ENCODE results near the gene ACBD5. TPM values are rescaled to one million over a fixed set of nuclear protein-coding genes. Genes with fewer than 3 reads are reported as not detected.

Gene ACBD5
- total and polyA plus RNA-seq, 8 donors, result 6.2 to 45.2 (median 13.8) TPM

DNA sequence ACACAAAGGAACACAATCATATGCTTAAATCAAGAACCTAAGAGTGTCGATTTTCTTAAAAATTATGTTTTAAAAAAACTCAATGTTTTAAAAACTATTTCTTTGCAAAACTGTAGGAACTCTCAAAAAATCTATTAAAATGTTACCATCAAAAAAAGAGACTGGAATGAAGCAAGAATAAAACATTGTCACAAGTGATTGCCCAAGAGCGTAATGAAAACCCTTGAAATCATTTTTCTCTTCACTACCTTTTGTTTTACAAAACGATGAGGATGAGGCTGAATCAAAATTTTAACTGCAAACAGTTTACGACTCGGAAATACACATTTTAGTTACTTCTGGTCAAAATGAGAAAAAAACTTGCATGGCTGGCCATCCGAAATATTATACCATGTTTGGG is 87.3 kb downstream of the ACBD5 start:
- no peak for TF ChIP-seq EP300 (IDR thresholded peaks at IDR 0.05)
- no peak for TF ChIP-seq POLR2AphosphoS5 (IDR thresholded peaks at IDR 0.05)
- TF ChIP-seq, protein P1, sequence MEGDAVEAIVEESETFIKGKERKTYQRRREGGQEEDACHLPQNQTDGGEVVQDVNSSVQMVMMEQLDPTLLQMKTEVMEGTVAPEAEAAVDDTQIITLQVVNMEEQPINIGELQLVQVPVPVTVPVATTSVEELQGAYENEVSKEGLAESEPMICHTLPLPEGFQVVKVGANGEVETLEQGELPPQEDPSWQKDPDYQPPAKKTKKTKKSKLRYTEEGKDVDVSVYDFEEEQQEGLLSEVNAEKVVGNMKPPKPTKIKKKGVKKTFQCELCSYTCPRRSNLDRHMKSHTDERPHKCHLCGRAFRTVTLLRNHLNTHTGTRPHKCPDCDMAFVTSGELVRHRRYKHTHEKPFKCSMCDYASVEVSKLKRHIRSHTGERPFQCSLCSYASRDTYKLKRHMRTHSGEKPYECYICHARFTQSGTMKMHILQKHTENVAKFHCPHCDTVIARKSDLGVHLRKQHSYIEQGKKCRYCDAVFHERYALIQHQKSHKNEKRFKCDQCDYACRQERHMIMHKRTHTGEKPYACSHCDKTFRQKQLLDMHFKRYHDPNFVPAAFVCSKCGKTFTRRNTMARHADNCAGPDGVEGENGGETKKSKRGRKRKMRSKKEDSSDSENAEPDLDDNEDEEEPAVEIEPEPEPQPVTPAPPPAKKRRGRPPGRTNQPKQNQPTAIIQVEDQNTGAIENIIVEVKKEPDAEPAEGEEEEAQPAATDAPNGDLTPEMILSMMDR (IDR thresholded peaks at IDR 0.05), result no peak
- no peak for TF ChIP-seq POLR2A (IDR thresholded peaks at IDR 0.05)
- intact Hi-C loops (cut with DNase I; ENCODE audit: low total_unique reads), result no loop called here
- no peak for DNase-seq
- WGBS, 5 donors, result 2 to 5% (median 3%) methylated on average over 6 of the region's 6 CpGs
- peak overlapping the region in 4 of 5 donors; percentile 98 to 100 (median 100) for H3K27ac ChIP-seq
- peaks cover 14 to 62% (median 41%) of the 10 kb centered on the region in 4 donors for H3K4me1 ChIP-seq
- H3K9me3 ChIP-seq, result no peaks in the 10 kb centered on the region
- H3K36me3 ChIP-seq, result peaks cover under 1 to 7% (median 6%) of the 10 kb centered on the region in 4 donors
- H3K4me3 ChIP-seq, result peak overlapping the region; percentile 77 to 88 (median 82)
- H3K27me3 ChIP-seq, result no peaks in the 10 kb centered on the region

DNA sequence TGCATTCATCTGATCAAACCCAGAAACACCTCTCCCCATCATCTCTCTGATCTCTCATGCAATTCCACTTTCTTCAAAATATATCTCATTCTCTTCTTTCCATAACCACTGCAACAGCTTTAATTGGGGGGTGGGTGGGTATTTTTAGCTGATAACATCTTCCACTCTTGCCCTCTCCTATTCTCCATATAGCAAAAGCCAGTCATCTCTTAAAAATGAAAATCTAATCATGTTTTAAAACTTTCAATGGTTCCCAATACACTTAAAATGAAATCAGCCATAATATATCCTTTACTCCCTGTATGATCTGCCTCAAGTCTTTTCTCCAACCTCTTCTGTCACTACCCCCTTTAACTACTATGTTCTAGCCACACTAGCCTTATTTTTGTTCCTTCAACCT is 87.9 kb downstream of the ACBD5 start:
- Histone ChIP-seq H3K9me3 (no peaks in the 10 kb centered on the region), H3K4me3 (peak overlapping the region; percentile 77 to 88 (median 82)), H3K36me3 (peaks cover 7 to 13% (median 12%) of the 10 kb centered on the region in 4 donors), H3K27ac (no peak overlapping the region), H3K4me1 (peaks cover 14 to 57% (median 39%) of the 10 kb centered on the region in 4 donors), H3K27me3 (no peaks in the 10 kb centered on the region)
- DNase-seq, result no peak
- no peak for TF ChIP-seq POLR2AphosphoS5 (IDR thresholded peaks at IDR 0.05)
- no peak for TF ChIP-seq EP300 (IDR thresholded peaks at IDR 0.05)
- TF ChIP-seq, protein P1 (IDR thresholded peaks at IDR 0.05), result no peak
- TF ChIP-seq POLR2A (IDR thresholded peaks at IDR 0.05), result no peak
- intact Hi-C loops (cut with DNase I; ENCODE audit: low total_unique reads), result no loop called here

DNA sequence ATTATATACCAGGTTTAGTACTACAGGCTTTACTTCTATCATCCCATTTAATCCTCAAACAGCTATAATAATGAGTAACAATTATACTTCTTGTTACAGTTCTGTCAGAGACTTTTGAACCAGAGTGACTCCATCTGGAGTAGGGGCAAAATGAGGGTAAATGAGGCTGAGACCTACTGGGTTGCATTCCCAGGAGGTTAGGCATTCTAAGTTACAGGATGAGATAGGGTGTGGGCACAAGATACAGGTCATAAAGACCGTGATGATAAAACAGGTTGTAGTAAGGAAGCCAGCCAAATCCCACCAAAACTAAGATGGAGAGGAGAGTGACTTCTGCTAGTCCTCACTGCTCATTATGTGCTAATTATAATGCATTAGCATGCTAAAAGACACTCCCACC is 90.3 kb downstream of the ACBD5 start:
- intact Hi-C loops (cut with DNase I; ENCODE audit: low total_unique reads), result no loop called here
- WGBS, 5 donors, result 76 to 88% (median 79%) methylated on average over 1 of the region's 1 CpG
- no peak for TF ChIP-seq EP300 (IDR thresholded peaks at IDR 0.05)
- no peak for TF ChIP-seq POLR2A (IDR thresholded peaks at IDR 0.05)
- TF ChIP-seq POLR2AphosphoS5 (IDR thresholded peaks at IDR 0.05), result no peak
- TF ChIP-seq, protein P1 (IDR thresholded peaks at IDR 0.05), result no peak

DNA sequence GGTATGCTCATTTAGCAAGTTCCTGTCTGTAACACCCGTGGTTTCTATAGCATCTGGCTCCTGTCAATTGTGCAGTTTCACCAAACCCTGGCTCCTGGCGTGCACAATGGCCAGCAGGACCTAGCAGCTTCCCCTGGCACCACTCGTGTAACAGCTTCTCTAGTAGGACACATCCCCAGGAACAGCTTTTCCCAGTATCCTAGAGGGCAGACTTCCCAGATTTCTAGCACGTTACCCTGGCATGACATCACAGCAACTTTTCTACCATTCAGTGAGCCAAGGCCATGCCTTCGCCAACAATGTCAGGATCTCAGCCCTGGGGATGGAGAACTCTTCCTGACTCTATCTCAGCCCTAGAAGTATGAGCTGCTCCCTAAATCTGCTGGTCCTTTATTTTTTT is 92.9 kb downstream of the ACBD5 start:
- Histone ChIP-seq H3K27me3 (no peaks in the 10 kb centered on the region), H3K4me1 (peaks cover 7 to 33% (median 17%) of the 10 kb centered on the region in 4 donors), H3K27ac (no peak overlapping the region), H3K9me3 (no peaks in the 10 kb centered on the region), H3K36me3 (peaks cover 16 to 63% (median 62%) of the 10 kb centered on the region in 4 donors), H3K4me3 (no peak overlapping the region)
- intact Hi-C loops (cut with DNase I; ENCODE audit: low total_unique reads), result no loop called here
- DNase-seq, result no peak
- 77 to 87% (median 83%) methylated on average over 5 of the region's 5 CpGs for WGBS, 5 donors
- TF ChIP-seq POLR2AphosphoS5 (IDR thresholded peaks at IDR 0.05) (no peak), POLR2A (IDR thresholded peaks at IDR 0.05) (no peak), EP300 (IDR thresholded peaks at IDR 0.05) (no peak)
- TF ChIP-seq, protein P1 (IDR thresholded peaks at IDR 0.05), result no peak

More for the DNA sequence above, 90.3 kb downstream of the ACBD5 start:
- no peak overlapping the region for H3K4me3 ChIP-seq
- H3K27me3 ChIP-seq, result no peaks in the 10 kb centered on the region
- no peak overlapping the region for H3K27ac ChIP-seq
- H3K4me1 ChIP-seq, result peaks cover 11 to 41% (median 23%) of the 10 kb centered on the region in 4 donors
- H3K9me3 ChIP-seq, result no peaks in the 10 kb centered on the region
- peaks cover 8 to 37% (median 36%) of the 10 kb centered on the region in 4 donors for H3K36me3 ChIP-seq
- DNase-seq, result no peak

Measured in stomach (tissue), 9 donors.